ENCODE measurements around the gene ZNF76. TPM values are rescaled to one million over a fixed set of nuclear protein-coding genes. Genes with fewer than 3 reads are reported as not detected.
A peak's percentile ranks its signal among the peaks of the same experiment; 100 is the strongest.

ZNF76 gene
- total RNA-seq, 1 donor from 2014 or later = 32.8 TPM

GRCh38 chr6:35283361-35283760, 23.8 kb downstream of the ZNF76 start:
- H3K36me3 Mint-ChIP-seq (ENCODE audit: low read depth) = peaks cover 29% of the 10 kb centered on the region
- no peaks in the 10 kb centered on the region for H3K9me3 Mint-ChIP-seq
- H3K27me3 Mint-ChIP-seq (ENCODE audit: insufficient read depth) = no peaks in the 10 kb centered on the region
- H3K27ac Mint-ChIP-seq = no peak overlapping the region
- no peak for DNase-seq (ENCODE audit: low spot score)
- intact Hi-C loops (cut with micrococcal nuclease) = no loop called here
- H3K4me1 Mint-ChIP-seq (ENCODE audit: low read depth) = no peaks in the 10 kb centered on the region
- no peak overlapping the region for H3K4me3 Mint-ChIP-seq

GRCh38 chr6:35287671-35288396, 28.3 kb downstream of the ZNF76 start:
- no peaks in the 10 kb centered on the region for H3K4me1 Mint-ChIP-seq (ENCODE audit: low read depth)
- H3K27ac Mint-ChIP-seq = no peak overlapping the region
- no peak overlapping the region for H3K4me3 Mint-ChIP-seq
- intact Hi-C loops (cut with micrococcal nuclease) = no loop called here
- no peaks in the 10 kb centered on the region for H3K9me3 Mint-ChIP-seq
- no peaks in the 10 kb centered on the region for H3K27me3 Mint-ChIP-seq (ENCODE audit: insufficient read depth)
- DNase-seq (ENCODE audit: low spot score) = no peak
- H3K36me3 Mint-ChIP-seq (ENCODE audit: low read depth) = peaks cover 34% of the 10 kb centered on the region

GRCh38 chr6:35288834-35289233, 29.3 kb downstream of the ZNF76 start:
- intact Hi-C loops (cut with micrococcal nuclease) = no loop called here

GRCh38 chr6:35291491-35291890, 32.0 kb downstream of the ZNF76 start:
- peaks cover 21% of the 10 kb centered on the region for H3K36me3 Mint-ChIP-seq (ENCODE audit: low read depth)
- H3K27me3 Mint-ChIP-seq (ENCODE audit: insufficient read depth) = no peaks in the 10 kb centered on the region

More at GRCh38 chr6:35288834-35289233, 29.3 kb downstream of the ZNF76 start:
- Mint-ChIP-seq H3K27me3 (ENCODE audit: insufficient read depth) (no peaks in the 10 kb centered on the region), H3K9me3 (no peaks in the 10 kb centered on the region), H3K36me3 (ENCODE audit: low read depth) (peaks cover 27% of the 10 kb centered on the region), H3K4me3 (no peak overlapping the region), H3K4me1 (ENCODE audit: low read depth) (no peaks in the 10 kb centered on the region), H3K27ac (no peak overlapping the region)
- DNase-seq (ENCODE audit: low spot score) = no peak

GRCh38 chr6:35292494-35292893, 33.0 kb downstream of the ZNF76 start:
- Mint-ChIP-seq H3K4me1 (ENCODE audit: low read depth) (peaks cover 8% of the 10 kb centered on the region), H3K36me3 (ENCODE audit: low read depth) (peaks cover 19% of the 10 kb centered on the region), H3K27me3 (ENCODE audit: insufficient read depth) (no peaks in the 10 kb centered on the region), H3K4me3 (no peak overlapping the region), H3K9me3 (no peaks in the 10 kb centered on the region), H3K27ac (no peak overlapping the region)
- intact Hi-C loops (cut with micrococcal nuclease) = no loop called here
- no peak for DNase-seq (ENCODE audit: low spot score)

More at GRCh38 chr6:35291491-35291890, 32.0 kb downstream of the ZNF76 start:
- intact Hi-C loops (cut with micrococcal nuclease) = no loop called here
- H3K4me3 Mint-ChIP-seq = no peak overlapping the region
- no peak for DNase-seq (ENCODE audit: low spot score)
- no peak overlapping the region for H3K27ac Mint-ChIP-seq
- H3K4me1 Mint-ChIP-seq (ENCODE audit: low read depth) = no peaks in the 10 kb centered on the region
- H3K9me3 Mint-ChIP-seq = no peaks in the 10 kb centered on the region

GRCh38 chr6:35293681-35294080, 34.1 kb downstream of the ZNF76 start:
- intact Hi-C loops (cut with micrococcal nuclease) = loop anchor here (1.0 to 2.0 kb wide), 2 partner anchors 291 to 443 kb away; partner anchors contain the start of gene ARMC12
- H3K27ac Mint-ChIP-seq = no peak overlapping the region
- no peak for DNase-seq (ENCODE audit: low spot score)
- H3K27me3 Mint-ChIP-seq (ENCODE audit: insufficient read depth) = no peaks in the 10 kb centered on the region
- H3K36me3 Mint-ChIP-seq (ENCODE audit: low read depth) = peaks cover 16% of the 10 kb centered on the region
- H3K9me3 Mint-ChIP-seq = no peaks in the 10 kb centered on the region
- no peak overlapping the region for H3K4me3 Mint-ChIP-seq
- peaks cover 11% of the 10 kb centered on the region for H3K4me1 Mint-ChIP-seq (ENCODE audit: low read depth)

GRCh38 chr6:35294308-35294945, 34.9 kb downstream of the ZNF76 start:
- Mint-ChIP-seq H3K4me3 (no peak overlapping the region), H3K27me3 (ENCODE audit: insufficient read depth) (no peaks in the 10 kb centered on the region), H3K36me3 (ENCODE audit: low read depth) (peaks cover 20% of the 10 kb centered on the region), H3K9me3 (no peaks in the 10 kb centered on the region), H3K4me1 (ENCODE audit: low read depth) (peaks cover 18% of the 10 kb centered on the region), H3K27ac (no peak overlapping the region)
- intact Hi-C loops (cut with micrococcal nuclease) = loop anchor here (1.0 to 2.0 kb wide), 2 partner anchors 290 to 442 kb away; partner anchors contain the start of gene ARMC12
- peak; percentile 45 for DNase-seq (ENCODE audit: low spot score)

- DNase-seq (ENCODE audit: low spot score) = no peak
- intact Hi-C loops (cut with micrococcal nuclease) = loop anchor here (2.0 to 5.0 kb wide), 2 partner anchors 408 to 442 kb away; partner anchors contain the start of genes ANKS1A, ARMC12 and TAF11
- Mint-ChIP-seq H3K27ac (no peak overlapping the region), H3K4me1 (ENCODE audit: low read depth) (peaks cover 24% of the 10 kb centered on the region), H3K9me3 (no peaks in the 10 kb centered on the region), H3K27me3 (ENCODE audit: insufficient read depth) (no peaks in the 10 kb centered on the region), H3K4me3 (no peak overlapping the region), H3K36me3 (ENCODE audit: low read depth) (peaks cover 24% of the 10 kb centered on the region)
Observed at GRCh38 chr6:35295036-35295435, 35.5 kb downstream of the ZNF76 start.

GRCh38 chr6:35295521-35296315, 36.2 kb downstream of the ZNF76 start:
- H3K4me1 Mint-ChIP-seq (ENCODE audit: low read depth) = peaks cover 31% of the 10 kb centered on the region
- H3K27me3 Mint-ChIP-seq (ENCODE audit: insufficient read depth) = no peaks in the 10 kb centered on the region
- DNase-seq (ENCODE audit: low spot score) = no peak
- H3K36me3 Mint-ChIP-seq (ENCODE audit: low read depth) = peaks cover 26% of the 10 kb centered on the region
- H3K4me3 Mint-ChIP-seq = no peak overlapping the region
- H3K9me3 Mint-ChIP-seq = no peaks in the 10 kb centered on the region
- peak overlapping the region; percentile 40 for H3K27ac Mint-ChIP-seq
- intact Hi-C loops (cut with micrococcal nuclease) = loop anchor here (2.0 to 5.0 kb wide), 3 partner anchors 15 to 441 kb away; partner anchors contain the start of genes ANKS1A, ARMC12 and TAF11

GRCh38 chr6:35296931-35297600, 37.5 kb downstream of the ZNF76 start:
- Mint-ChIP-seq H3K4me3 (peak overlapping the region; percentile 88), H3K9me3 (no peaks in the 10 kb centered on the region), H3K27ac (peak overlapping the region; percentile 98), H3K27me3 (ENCODE audit: insufficient read depth) (no peaks in the 10 kb centered on the region), H3K4me1 (ENCODE audit: low read depth) (peaks cover 41% of the 10 kb centered on the region), H3K36me3 (ENCODE audit: low read depth) (peaks cover 28% of the 10 kb centered on the region)
- intact Hi-C loops (cut with micrococcal nuclease) = loop anchor here (1.0 to 5.0 kb wide), 6 partner anchors 14 to 410 kb away; partner anchors contain the start of genes ANKS1A, PPARD, RPL10A and TAF11
- no peak for DNase-seq (ENCODE audit: low spot score)

GRCh38 chr6:35297601-35298481, 38.3 kb downstream of the ZNF76 start, which contains the start of gene DEF6:
Gene DEF6 (plus strand): TSS chr6:35297818. CDS start chr6:35297857, 39 bp downstream.
- Mint-ChIP-seq H3K4me1 (ENCODE audit: low read depth) (peaks cover 48% of the 10 kb centered on the region), H3K27ac (peak within 1 kb of the TSS; percentile 98), H3K36me3 (ENCODE audit: low read depth) (peaks cover 28% of the 10 kb centered on the region), H3K27me3 (ENCODE audit: insufficient read depth) (no peaks in the 10 kb centered on the region), H3K9me3 (no peaks in the 10 kb centered on the region), H3K4me3 (peak within 1 kb of the TSS; percentile 88)
- DNase-seq (ENCODE audit: low spot score) = peak; percentile 85
- intact Hi-C loops (cut with micrococcal nuclease) = loop anchor here (1.0 to 5.0 kb wide), 7 partner anchors 13 to 411 kb away; partner anchors contain the start of genes ANKS1A, PPARD, RPL10A and TAF11
